GM20000 (cell line): ENCODE measurements around the gene TAOK1.

Experiments used
- DNase-seq: peaks from one replicate; pipeline ENCODE4 v3.0.0; 2012; ENCODE audit warnings: low spot score
- CTCF ChIP-seq: IDR thresholded peaks from 2 replicates; pipeline ENCODE4 v1.5.1; 2012; ENCODE audit warnings: mild to moderate bottlenecking, control low read depth; ENCODE audit errors: extremely low read depth, missing control alignments

TAOK1 gene

GRCh38 chr17:29514792-29515191 is 124.6 kb downstream of the TAOK1 start:
- DNase-seq: no peak
- no peak for TF ChIP-seq CTCF

GRCh38 chr17:29518359-29518758 is 128.2 kb downstream of the TAOK1 start:
- no peak for DNase-seq
- no peak for TF ChIP-seq CTCF

GRCh38 chr17:29524692-29525091 is 134.5 kb downstream of the TAOK1 start:
- TF ChIP-seq CTCF: no peak
- no peak for DNase-seq

GRCh38 chr17:29526322-29526721 is 136.2 kb downstream of the TAOK1 start:
- no peak for DNase-seq
- TF ChIP-seq CTCF: no peak

GRCh38 chr17:29533976-29534375 is 143.8 kb downstream of the TAOK1 start:
- no peak for TF ChIP-seq CTCF
- DNase-seq: no peak

- no peak for TF ChIP-seq CTCF
- no peak for DNase-seq
These were observed 153.9 kb downstream of the TAOK1 start for GRCh38 chr17:29544066-29544465.

GRCh38 chr17:29546085-29546484 is 155.9 kb downstream of the TAOK1 start:
- no peak for DNase-seq
- TF ChIP-seq CTCF: no peak
